ENCODE data around the gene SPIRE1.

GRCh38 chr18:12699747-12700146 lies 41.8 kb upstream of the SPIRE1 start:
- TF ChIP-seq CTCF (conservative IDR thresholded peaks at IDR 0.05) (no peak), ZFX (IDR thresholded peaks at IDR 0.05) (no peak)

Measured in C4-2B (cell line).